Activated CD8-positive, alpha-beta memory T cell treated with anti-CD3 and anti-CD28 coated beads, Interleukin-2, amount 50 U/mL, for 48 hours (primary cell): ENCODE data around the gene ADSL.

ENCODE experiments used
- DNase-seq: peaks from one replicate; pipeline ENCODE4 v3.0.0-alpha.2; 2020

The ADSL gene

DNA sequence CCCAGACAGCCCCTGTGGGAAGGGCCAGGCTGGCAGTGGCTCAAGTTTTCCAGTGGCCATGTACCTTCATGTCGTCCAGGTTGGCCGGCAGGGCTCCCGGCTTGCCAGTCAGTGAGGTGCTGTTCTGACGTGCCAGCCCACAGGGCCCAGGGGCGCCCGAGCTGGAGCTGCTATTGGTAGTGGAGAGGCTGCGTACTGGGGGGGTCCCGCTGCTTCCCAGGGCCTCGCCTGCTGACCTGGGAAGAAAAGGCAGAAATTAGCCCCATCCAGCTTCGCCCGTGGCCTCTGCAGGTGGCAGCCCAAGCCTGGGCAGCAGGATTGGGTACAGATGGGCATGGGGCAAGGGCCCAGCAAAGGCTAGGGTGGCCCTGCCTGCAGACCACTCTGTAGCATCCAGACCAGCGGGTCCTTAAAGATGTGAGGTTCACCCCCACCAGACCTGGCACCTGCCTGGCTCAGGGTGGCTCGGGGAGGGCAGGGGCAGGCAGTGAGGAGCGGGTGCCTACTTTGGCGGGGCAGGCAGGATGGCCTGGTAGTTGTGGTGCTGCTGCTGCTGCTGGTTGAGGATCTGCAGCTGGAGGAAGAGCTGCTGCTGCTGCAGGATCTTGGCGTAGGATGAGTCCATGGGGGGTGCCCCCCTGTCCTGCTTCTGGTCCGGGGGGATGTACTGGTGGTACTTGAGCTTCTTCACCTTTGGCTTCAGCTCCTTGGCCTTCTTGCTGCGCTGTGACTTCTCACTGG lies 74.2 kb downstream of the ADSL start:
- DNase-seq, result no peak

DNA sequence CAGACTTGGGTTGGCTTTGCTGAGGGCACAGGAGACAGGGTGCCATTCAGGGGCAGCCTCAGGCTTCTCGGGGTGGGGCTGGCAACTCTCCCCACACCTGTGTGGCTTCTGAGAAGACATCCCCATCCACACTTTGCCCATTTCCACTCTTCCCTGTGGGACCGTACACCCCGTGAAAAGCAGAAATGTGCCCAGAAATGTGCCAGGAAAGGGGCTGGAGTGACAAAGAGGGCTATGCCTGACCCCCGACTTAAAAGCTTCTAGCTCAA lies 74.7 kb downstream of the ADSL start:
- no peak for DNase-seq

DNA sequence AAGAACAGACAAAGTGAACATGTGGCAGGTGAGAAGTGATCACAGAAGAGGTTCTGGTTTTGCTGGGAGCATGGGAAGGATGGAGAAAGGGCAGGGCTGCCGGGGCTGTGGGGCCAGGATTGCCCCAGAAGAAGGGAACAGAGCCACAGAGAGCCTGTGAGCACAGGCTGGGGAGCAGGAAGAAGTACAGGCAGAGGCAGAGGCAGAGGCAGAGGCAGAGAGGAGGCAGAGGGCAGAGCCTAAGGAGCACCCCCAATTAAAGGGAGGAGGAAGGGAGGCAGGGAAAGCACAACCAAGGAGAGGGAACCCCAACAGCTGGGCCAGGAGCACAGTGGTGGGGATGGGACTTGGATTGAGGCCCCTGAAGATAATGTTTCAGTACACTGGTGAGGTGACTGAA lies 75.6 kb downstream of the ADSL start:
- DNase-seq, result no peak

DNA sequence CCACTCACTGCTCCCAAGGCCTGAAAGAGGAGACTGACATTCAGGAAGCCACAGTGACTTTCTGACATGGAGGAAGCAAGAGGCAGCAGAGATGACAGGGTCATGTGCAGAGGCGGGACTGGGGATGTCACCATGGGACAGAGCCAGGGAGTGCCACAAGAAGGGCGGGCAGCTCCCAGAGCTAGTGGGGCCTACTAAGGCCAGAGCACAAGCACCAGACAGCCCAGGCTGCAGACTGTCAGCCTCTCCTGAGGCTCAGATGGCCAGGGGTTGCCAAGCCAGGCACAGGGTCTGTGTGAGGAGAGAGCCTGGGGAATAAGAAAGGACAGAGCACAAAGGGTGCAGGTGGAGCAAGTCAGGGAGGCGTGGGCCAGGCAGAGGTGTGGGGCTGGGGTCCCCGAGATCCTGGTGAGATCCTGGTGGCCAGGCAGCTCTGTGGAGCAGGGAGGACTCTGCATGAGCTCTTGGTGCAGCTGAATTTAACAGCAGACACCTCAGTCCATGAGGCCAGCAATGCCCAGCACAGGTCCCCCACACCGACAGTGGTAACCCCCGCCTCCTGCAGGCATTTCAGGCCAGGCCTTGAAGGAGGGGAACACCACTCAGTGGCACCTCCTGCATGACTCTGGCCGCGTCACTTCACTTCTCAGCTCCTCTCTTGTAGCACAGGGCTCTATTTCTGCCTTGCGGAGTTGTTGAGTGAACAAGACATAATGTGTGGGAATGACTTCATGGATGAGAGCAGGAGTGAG lies 76.4 kb downstream of the ADSL start:
- no peak for DNase-seq

DNA sequence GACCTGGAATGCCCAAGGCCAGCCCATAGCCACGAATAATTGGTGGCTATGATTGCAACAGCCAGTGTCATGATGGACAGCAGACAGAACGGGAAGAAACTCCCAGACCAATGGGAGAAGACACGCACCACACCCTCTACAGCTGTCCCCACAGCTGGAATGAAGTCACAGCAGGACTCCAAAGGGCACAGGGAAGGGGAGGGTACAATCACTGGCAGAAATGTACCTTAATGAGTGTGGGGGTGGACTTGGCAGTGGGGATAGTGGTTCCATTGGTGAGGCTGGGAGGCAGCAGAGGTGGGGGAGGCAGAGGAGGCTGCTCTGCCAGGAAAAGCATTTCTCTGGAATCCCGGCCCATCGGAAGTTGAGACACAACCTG lies 77.0 kb downstream of the ADSL start:
- no peak for DNase-seq

DNA sequence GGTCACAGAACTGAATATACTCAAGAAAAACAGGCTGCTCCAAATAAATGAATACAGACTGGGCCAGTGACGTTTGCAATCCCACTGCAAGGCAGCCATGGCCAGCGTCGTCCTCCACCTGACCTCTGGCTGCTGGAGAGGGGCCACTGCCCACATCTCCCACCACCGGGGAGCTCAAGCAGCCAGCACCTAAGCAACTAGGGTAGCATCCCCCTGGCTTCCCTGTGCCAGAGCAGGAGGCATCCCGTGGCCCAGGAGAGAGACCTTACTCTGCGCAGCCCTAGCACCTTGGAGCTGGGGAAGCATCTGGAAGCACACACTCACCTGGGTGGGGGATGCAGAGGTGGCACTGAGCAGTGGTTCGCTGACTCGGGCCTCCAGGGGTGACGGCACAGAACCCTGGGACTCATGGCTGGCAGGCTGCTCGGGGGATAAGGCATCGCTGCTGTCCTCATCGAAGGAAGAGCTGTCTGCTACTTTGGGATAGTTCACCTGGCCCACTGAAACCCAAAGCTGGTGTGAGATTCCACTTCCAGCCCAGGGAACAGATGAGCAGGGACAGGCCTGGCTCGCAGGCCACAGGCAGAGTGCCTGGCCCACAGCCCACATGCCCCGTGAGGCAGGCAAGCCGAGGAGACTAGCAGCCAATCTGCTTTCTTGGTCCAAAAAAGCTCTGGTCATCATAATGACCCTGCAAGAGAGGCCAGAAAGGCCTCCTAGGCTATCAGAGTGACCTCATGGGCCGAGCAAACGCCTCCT lies 77.8 kb downstream of the ADSL start:
- DNase-seq, result no peak

DNA sequence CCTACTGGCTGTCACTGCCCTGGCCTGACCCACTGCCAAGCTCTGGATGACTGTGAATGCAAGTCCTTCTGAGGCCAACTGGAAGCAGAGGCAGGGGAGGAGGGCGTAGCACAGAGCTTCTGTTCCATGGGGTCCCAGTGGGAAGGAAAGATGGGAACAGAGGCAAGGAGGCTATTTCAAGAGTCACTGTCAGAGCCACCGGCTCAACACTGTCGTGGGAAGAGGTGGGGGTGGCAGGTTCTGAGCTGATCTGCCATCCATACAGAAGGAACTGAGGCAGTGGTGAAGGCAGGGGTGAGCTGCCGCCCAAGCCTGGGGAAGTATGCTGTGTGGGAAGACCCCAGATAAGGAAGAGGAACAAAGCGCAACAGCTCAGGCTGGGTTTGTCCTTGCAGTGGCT lies 78.8 kb downstream of the ADSL start:
- DNase-seq, result no peak

DNA sequence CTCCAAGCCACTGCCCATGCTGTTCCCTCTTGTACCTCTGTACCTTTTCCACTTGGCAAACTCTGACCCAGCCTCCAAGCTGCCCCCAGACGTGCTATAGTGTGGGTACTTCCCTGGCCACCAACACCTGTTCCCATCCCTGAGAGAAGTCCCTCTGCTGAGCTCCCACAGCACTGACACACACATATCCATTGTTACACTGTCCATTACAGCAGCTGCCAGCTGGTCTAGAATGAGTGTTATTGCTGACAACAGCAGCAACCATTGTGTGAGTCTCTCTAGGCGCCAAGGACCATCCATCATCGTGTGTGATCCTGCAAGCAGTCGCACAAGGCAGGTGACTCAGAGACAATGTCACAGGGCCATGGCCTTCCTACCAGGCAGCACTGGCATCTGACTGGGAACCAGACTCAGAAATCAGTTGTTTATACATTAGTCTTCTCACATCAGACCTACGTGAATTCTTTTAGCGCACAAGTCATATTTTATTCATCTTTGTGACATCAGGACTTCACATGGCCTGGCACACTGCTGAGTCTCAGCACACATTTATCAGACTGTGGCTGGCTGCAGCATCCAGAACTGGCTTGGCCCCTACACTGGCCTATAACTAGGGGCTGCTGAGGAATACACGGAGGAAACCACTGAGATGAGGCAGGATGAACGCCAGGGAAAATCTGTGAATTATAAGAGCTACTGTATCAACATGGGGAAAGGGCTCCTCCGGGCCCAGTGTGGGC lies 80.5 kb downstream of the ADSL start:
- no peak for DNase-seq

DNA sequence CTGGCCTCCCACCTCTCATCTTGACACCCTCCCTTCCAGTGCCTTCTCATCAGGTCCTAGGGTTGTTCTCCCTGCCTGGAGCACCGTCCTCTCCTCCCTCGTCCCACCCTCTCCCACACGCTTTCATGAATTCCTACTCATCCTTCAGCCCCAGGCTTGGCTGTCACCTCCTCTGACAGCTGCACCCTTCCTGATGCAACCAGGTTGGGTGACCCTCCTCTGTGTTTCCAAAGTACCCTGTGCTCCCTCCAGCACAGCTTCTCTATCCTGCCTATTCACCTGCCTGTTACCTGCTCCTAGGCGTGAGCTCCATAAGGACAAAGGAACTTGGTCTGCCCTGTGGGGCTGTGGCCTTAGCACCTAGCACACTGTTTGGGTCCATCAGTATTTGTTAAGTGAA lies 82.5 kb downstream of the ADSL start:
- no peak for DNase-seq

DNA sequence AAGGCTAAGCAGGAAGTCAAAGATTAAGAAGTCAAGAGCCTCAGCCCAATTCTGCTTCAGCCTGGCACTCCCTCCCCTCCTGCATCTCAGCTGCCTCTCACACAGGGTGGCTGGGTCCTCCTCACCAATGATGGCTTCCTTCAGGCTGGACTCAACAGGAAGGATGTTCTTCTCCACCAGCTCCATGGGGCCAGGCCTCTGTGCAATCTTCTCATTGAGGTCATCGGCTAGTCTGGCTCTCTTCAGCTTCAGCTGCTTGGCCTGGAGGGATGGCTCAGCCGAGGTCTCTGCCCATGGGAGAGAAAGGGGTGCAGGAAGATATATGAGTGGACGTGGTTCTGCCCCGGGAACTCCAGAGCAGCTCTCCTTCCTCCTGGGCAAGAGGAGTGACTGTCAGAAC lies 83.2 kb downstream of the ADSL start:
- no peak for DNase-seq

DNA sequence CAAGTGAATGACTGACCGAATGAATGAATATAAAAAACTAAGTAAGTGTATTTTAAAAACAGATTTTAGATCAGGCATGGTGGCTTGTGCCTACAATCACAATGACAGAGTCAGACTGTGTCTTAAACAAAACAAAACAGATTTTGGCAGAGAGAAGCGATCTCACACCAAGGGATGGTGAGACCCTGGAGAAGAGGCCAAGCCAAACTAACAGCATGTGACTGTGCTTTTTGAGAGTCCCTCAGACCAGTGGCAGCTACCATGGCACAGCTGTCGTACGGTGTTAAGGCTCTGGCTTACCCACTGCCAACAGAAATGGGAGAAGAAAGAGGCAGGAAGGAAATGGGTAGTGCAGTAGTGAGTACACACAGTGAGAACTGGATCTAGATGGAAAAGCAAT lies 84.7 kb downstream of the ADSL start:
- DNase-seq, result no peak

DNA sequence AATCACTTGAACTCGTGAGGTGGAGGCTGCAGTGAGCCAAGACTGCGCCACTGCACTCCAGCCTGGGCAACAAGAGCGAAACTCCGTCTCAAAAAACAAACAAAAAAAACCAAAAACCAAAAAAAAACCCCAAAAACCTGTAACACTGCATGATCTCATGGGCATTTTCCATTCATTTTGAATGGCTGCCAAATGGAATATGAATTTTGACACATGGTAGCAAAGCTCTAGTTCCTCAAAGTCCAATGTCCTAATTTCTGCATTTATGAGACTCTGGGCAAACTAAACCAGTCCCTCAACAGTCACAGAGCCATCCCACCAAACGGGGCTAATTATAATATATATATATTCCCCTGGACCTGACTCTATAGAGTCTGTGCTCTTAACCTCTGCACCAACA lies 85.9 kb downstream of the ADSL start:
- DNase-seq, result no peak

DNA sequence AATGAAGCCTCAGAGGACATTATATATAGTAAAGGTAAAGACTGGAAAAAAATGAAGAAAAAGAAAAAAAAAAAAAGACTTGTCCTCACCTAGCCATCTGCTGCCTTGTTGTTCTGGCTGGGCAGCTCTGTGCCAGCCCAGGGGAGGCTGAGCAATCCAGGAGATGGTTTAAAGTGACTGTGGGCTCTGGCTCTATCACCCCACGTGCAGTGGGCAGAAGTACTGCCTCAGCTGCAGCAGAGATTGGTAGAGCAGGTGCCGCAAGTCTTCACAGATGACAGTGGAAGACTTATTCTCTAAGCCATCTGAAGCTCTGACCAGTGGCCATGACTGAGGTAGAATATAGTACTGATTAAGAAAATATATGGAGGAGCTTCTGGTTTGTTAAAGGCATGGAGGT lies 86.3 kb downstream of the ADSL start:
- no peak for DNase-seq

DNA sequence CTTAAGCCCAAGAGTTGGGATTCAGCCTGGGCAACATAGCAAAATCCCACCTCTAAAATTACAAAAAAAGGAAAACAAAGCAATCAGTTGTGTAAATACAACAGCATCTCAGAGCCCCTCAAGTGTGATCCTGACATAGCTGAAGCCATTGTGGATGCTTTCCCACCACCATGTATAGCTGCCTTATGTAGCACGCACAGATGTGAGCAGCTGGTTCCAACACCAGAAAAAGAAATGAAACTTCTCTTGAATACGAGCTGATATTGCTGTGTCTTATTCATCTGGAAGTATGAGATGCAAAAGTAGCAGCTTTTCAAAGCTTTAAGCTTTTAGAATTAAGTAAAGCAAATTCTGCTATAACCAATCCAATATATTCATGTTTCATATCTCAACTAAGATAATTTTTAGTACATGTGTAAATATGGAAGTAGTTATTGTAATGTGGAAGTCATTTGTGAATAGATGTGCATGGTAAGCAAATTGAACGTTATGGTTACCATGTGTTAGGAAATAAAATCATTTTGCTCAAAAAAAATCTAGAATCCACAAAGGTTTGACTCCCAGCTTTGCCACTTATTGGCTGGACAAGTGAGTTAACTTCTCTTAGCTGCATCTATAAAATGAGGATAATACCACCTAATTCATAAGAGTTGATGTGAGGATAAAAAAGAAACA lies 87.3 kb downstream of the ADSL start:
- DNase-seq, result no peak

DNA sequence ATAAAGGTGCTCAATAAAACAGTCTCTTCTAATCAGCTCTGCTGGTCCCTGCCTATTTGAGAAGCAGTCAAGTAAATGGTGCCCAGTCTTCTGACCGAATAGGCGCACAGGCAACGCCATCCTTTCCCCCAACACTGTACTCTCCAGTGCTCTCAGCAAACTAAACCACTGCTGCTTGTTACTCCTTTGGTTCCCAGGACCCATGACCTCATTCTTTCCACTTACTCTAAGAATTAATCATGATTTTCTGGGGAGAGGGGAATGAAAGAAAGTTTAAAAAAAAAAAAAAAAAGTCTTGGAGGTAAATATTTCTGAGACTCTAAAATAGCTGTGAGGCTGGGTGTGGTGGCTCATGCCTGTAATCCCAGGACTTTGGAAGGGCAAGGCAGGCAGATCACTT lies 87.8 kb downstream of the ADSL start:
- DNase-seq, result no peak

DNA sequence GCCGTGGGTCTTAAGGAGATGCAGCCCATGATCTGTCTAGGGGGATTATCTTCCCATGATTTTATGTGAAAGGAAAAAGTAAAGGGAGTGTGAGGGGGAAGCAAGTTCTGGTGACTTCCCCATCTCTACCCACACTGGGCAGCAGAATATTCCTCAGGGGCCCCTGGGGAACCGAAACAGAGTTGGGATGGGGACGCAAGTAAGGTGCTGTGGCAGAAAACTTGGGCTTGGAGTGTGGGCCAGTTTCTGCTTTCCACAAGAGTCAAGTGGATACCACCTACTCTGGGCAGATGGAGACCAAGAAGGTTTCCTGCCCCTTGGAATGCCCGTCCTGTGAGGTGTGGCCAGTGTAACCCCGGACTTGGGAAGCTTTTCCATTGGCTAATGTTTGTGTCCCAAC lies 88.4 kb downstream of the ADSL start:
- DNase-seq, result no peak

DNA sequence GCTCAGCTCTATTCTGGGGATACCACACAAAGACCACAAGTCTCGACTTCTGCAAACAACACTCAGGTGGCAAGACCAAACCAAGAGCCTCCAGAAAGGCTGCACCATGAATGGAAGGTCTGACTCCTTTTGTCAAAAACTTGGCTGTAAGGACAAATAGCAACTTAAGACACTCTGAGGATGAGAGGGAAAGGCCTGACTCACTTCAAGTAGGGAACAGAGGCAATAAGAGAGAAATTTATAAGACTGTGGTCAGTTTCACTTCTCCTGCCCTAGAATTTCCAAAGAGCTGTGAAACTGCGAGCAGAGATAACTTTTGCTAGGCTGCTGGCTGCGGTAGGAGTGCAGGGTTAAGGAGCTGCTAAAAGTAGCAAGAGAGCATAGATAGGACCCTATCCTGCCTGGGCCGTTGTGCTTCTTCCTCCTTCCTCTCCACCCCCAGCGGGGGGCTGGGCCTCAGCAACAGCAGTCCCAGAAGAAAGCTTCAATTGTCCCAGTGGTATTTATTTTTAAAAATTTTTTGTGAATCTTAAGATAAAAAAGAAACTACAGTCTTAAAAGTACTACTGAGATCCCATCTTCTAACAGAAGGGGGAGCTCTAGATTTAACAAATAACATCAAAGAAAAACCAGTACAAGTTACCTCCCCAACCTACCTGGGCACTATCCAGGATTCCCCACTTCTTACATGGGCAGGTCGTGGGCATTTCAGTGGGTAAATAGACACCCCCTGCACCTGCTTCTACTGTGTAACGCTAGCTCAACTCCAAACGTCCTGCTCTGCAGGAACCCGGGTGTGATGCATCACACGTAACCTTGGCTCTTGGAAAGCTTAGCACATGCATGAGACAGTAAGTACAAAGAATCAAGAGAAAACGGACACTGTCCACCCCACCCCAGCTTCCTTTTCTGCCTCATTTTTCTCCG lies 90.5 kb downstream of the ADSL start:
- no peak for DNase-seq
